GM23338 (cell line): ENCODE results near the gene SPINT2.

Experiments used
- CREB1 ChIP-seq: fragments of 250-450 bp; sonication (Bioruptor Pico); IDR thresholded peaks from 2 replicates; pipeline ENCODE4 v1.5.0; 2020; ENCODE audit warnings: low read depth, mild to moderate bottlenecking, moderate library complexity
- CTCF ChIP-seq, 2 experiments: fragments of 200-600 bp in 1 of 2; sonication (generic) in 1 of 2; conservative IDR thresholded peaks; 2 replicates each; pipeline versions ENCODE4 v1.5.1 to v1.6.1; 2016 to 2017; ENCODE audit warnings: antibody characterized with exemption in 2 of 2, low read depth in 2 of 2, mild to moderate bottlenecking in 2 of 2, moderate library complexity in 1 of 2
- ETS1 ChIP-seq: IDR thresholded peaks from 2 replicates; pipeline ENCODE4 v1.6.1; 2016; ENCODE audit warnings: antibody characterized with exemption
- EZH2 ChIP-seq: fragments of 200-600 bp; sonication (generic); IDR thresholded peaks from one replicate; pipeline ENCODE4 v1.8.0; 2017; ENCODE audit warnings: antibody characterized with exemption, mild to moderate bottlenecking, low read depth; ENCODE audit not compliant: unreplicated experiment
- EZH2phosphoT487 ChIP-seq: fragments of 200-600 bp; sonication (generic); IDR thresholded peaks from one replicate; pipeline ENCODE4 v1.8.1; 2018; ENCODE audit warnings: antibody characterized with exemption; ENCODE audit not compliant: unreplicated experiment
- JUNB ChIP-seq: IDR thresholded peaks from one replicate; pipeline ENCODE4 v1.6.1; 2016; ENCODE audit warnings: antibody characterized with exemption; ENCODE audit not compliant: unreplicated experiment
- NANOG ChIP-seq: IDR thresholded peaks from 2 replicates; pipeline ENCODE4 v1.6.1; 2016; ENCODE audit warnings: antibody characterized with exemption, borderline replicate concordance
- POLR2AphosphoS5 ChIP-seq: IDR thresholded peaks from 2 replicates; pipeline ENCODE4 v1.6.1; 2016; ENCODE audit warnings: antibody characterized with exemption, low read depth
- REST ChIP-seq: IDR thresholded peaks from one replicate; pipeline ENCODE4 v1.6.1; 2018; ENCODE audit warnings: antibody characterized with exemption; ENCODE audit not compliant: unreplicated experiment
- STAT1 ChIP-seq: IDR thresholded peaks from one replicate; pipeline ENCODE4 v1.6.1; 2016; ENCODE audit warnings: antibody characterized with exemption; ENCODE audit not compliant: unreplicated experiment
- ZNF331 ChIP-seq: fragments of 250-450 bp; sonication (Bioruptor Pico); IDR thresholded peaks from 2 replicates; pipeline ENCODE4 v1.5.0; 2020; ENCODE audit warnings: low read depth, mild to moderate bottlenecking, moderate library complexity
- ZNF462 ChIP-seq: fragments of 250-450 bp; sonication (Bioruptor Pico); IDR thresholded peaks from 2 replicates; pipeline ENCODE4 v1.5.0; 2020; ENCODE audit warnings: mild to moderate bottlenecking, moderate library complexity

GRCh38 chr19:38340927-38341326 is 76.6 kb downstream of the SPINT2 start:
- TF ChIP-seq POLR2AphosphoS5 = no peak
- TF ChIP-seq CTCF (conservative IDR thresholded peaks at IDR 0.05; ENCODE audit: low read depth in 2 of 2) = no peak
- TF ChIP-seq REST = no peak
- no peak for TF ChIP-seq EZH2
- no peak for TF ChIP-seq ZNF331 (CRISPR knock-in tag)
- TF ChIP-seq CREB1 (CRISPR knock-in tag) = no peak
- TF ChIP-seq EZH2phosphoT487 = no peak
- no peak for TF ChIP-seq JUNB
- no peak for TF ChIP-seq ETS1
- no peak for TF ChIP-seq STAT1
- TF ChIP-seq ZNF462 (CRISPR knock-in tag) = no peak
- TF ChIP-seq NANOG = no peak
